ENCODE data around the gene CCDC33. TPM values are rescaled to one million over a fixed set of nuclear protein-coding genes. Genes with fewer than 3 reads are reported as not detected.

CCDC33 gene
- total RNA-seq, 4 donors from 2014 or later, result not detected

DNA sequence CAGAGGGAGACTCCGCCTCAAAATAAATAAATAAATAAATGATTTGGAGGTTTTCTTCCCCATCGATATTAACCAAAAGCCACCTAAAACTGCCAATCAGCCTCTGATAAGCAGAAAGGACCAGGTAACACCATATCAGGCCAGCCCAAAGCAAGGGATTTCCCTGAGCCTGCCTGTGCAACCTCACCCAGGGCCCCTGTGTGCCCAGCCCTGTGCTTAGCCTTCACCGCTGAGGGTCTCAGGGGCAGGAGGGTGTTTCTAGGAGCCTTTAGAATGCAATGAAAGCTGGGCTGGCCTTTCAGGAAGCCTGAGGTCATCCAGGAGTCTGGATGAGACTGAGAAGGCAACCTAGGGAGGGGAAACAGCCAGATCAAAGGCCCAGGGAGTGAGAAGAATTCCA lies 95.9 kb downstream of the CCDC33 start:
- Histone ChIP-seq H3K27ac (replicated peaks in 1 of 4) (no peak overlapping the region), H3K36me3 (no peaks in the 10 kb centered on the region), H3K4me1 (no peaks in the 10 kb centered on the region), H3K27me3 (no peaks in the 10 kb centered on the region), H3K9me3 (no peaks in the 10 kb centered on the region), H3K4me3 (no peak overlapping the region)
- intact Hi-C loops (cut with DNase I), result no loop called here
- 82% methylated on average over 3 of the region's 3 CpGs for WGBS
- DNase-seq (ENCODE audit: extremely low spot score), result no peak
- TF ChIP-seq POLR2AphosphoS5 (IDR thresholded peaks at IDR 0.05) (no peak), POLR2A (IDR thresholded peaks at IDR 0.05; ENCODE audit: low read depth) (no peak), EP300 (IDR thresholded peaks at IDR 0.05) (no peak), CTCF (IDR thresholded peaks at IDR 0.05) (no peak)

GRCh38 chr15:74332611-74333010 lies 96.5 kb downstream of the CCDC33 start:
- no peak overlapping the region for H3K27ac ChIP-seq (replicated peaks in 1 of 4)
- TF ChIP-seq EP300 (IDR thresholded peaks at IDR 0.05) (no peak), POLR2A (IDR thresholded peaks at IDR 0.05; ENCODE audit: low read depth) (no peak), CTCF (IDR thresholded peaks at IDR 0.05) (no peak), POLR2AphosphoS5 (IDR thresholded peaks at IDR 0.05) (no peak)
- DNase-seq (ENCODE audit: extremely low spot score), result no peak
- H3K36me3 ChIP-seq, result no peaks in the 10 kb centered on the region
- no peaks in the 10 kb centered on the region for H3K4me1 ChIP-seq
- intact Hi-C loops (cut with DNase I), result no loop called here
- WGBS, result 87% methylated on average over 9 of the region's 10 CpGs
- H3K4me3 ChIP-seq, result no peak overlapping the region
- no peaks in the 10 kb centered on the region for H3K27me3 ChIP-seq
- H3K9me3 ChIP-seq, result no peaks in the 10 kb centered on the region

DNA sequence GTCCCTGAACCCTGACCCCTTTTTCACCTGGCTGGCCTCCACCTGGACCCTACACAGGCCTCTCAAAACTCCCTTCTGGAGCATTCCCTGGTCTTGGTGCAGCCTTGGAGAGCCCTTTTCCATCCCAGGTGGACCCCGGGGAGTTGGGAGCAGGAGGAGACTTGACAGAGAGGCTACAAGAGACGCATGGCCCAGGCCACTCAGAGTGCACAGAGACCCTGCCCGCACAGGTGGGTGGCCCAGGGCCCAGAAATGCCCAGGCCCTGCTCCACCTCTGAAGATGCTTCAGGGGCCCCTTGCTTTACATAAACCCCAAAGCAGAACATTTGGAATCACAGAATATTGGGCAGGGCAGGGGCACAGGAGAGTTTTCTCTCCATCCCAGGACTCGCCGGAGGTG lies 97.0 kb downstream of the CCDC33 start:
- DNase-seq (ENCODE audit: extremely low spot score), result no peak
- TF ChIP-seq EP300 (IDR thresholded peaks at IDR 0.05) (no peak), CTCF (IDR thresholded peaks at IDR 0.05) (no peak), POLR2AphosphoS5 (IDR thresholded peaks at IDR 0.05) (no peak), POLR2A (IDR thresholded peaks at IDR 0.05; ENCODE audit: low read depth) (no peak)
- no peaks in the 10 kb centered on the region for H3K4me1 ChIP-seq

DNA sequence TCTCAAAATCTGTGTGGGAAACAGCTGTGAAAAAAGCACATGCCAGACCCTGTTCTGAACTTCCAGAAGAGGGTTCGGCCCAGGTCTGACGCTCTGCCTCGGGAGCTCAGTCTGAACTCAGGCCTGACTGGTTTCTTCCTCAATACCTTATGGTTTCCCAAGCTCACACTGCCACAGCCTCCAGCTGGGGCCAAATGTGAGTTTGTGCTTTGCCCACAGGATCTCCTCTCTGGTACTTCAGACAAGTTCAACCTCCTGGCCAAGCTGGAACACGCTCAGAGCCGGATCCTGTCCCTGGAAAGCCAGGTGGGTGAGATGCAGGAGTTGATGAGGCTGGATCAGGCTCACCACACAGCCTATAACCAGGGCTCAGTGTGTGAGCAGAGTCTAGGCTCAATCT lies 97.5 kb downstream of the CCDC33 start:
- H3K27ac ChIP-seq (replicated peaks in 1 of 4), result no peak overlapping the region
- H3K36me3 ChIP-seq, result no peaks in the 10 kb centered on the region
- H3K9me3 ChIP-seq, result no peaks in the 10 kb centered on the region
- DNase-seq (ENCODE audit: extremely low spot score), result no peak
- no peak for TF ChIP-seq POLR2A (IDR thresholded peaks at IDR 0.05; ENCODE audit: low read depth)
- no peak for TF ChIP-seq EP300 (IDR thresholded peaks at IDR 0.05)
- no peak for TF ChIP-seq CTCF (IDR thresholded peaks at IDR 0.05)
- TF ChIP-seq POLR2AphosphoS5 (IDR thresholded peaks at IDR 0.05), result no peak
- H3K27me3 ChIP-seq, result no peaks in the 10 kb centered on the region
- intact Hi-C loops (cut with DNase I), result no loop called here
- WGBS, result 100% methylated on average over 3 of the region's 5 CpGs
- no peaks in the 10 kb centered on the region for H3K4me1 ChIP-seq
- H3K4me3 ChIP-seq, result no peak overlapping the region

More for the DNA sequence above, 97.0 kb downstream of the CCDC33 start:
- Histone ChIP-seq H3K27ac (replicated peaks in 1 of 4) (no peak overlapping the region), H3K4me3 (no peak overlapping the region), H3K36me3 (no peaks in the 10 kb centered on the region), H3K9me3 (no peaks in the 10 kb centered on the region), H3K27me3 (no peaks in the 10 kb centered on the region)
- WGBS, result 93% methylated on average over 4 of the region's 5 CpGs
- intact Hi-C loops (cut with DNase I), result no loop called here

GRCh38 chr15:74334127-74334526 lies 98.0 kb downstream of the CCDC33 start:
- WGBS, result 83% methylated on average over 1 of the region's 1 CpG

More at GRCh38 chr15:74334127-74334526, 98.0 kb downstream of the CCDC33 start:
- no peaks in the 10 kb centered on the region for H3K36me3 ChIP-seq
- no peak for DNase-seq (ENCODE audit: extremely low spot score)
- H3K27ac ChIP-seq (replicated peaks in 1 of 4), result no peak overlapping the region
- H3K9me3 ChIP-seq, result no peaks in the 10 kb centered on the region
- intact Hi-C loops (cut with DNase I), result no loop called here
- no peak for TF ChIP-seq EP300 (IDR thresholded peaks at IDR 0.05)
- no peak for TF ChIP-seq POLR2A (IDR thresholded peaks at IDR 0.05; ENCODE audit: low read depth)
- no peaks in the 10 kb centered on the region for H3K27me3 ChIP-seq
- no peaks in the 10 kb centered on the region for H3K4me1 ChIP-seq
- no peak overlapping the region for H3K4me3 ChIP-seq
